Neutrophil (primary cell): ENCODE data around the gene OSBPL6.
"Not testable (repeated sequence)": the region's sequence is repeated elsewhere in the genome, so short reads cannot be mapped to it uniquely, and the experiment has no call there.

Source experiments
- H3K27ac ChIP-seq: fragments of 200-600 bp; sonication (generic); 2 replicates; pipeline ENCODE4 v1.5.1; 2016; ENCODE audit warnings: mild to moderate bottlenecking, moderate library complexity
- H3K27me3 ChIP-seq: fragments of 200-600 bp; sonication (generic); 2 replicates; pipeline ENCODE4 v1.6.0; 2016; ENCODE audit warnings: mild to moderate bottlenecking
- H3K36me3 ChIP-seq: fragments of 200-600 bp; sonication (generic); 2 replicates; pipeline ENCODE4 v1.5.1; 2017
- H3K4me1 ChIP-seq, 2 experiments: fragments of 200-600 bp in 1 of 2; sonication (generic) in 1 of 2; 1 replicate in 1 of 2; 2 replicates in 1 of 2; pipeline versions ENCODE4 v1.5.1 to v1.6.1; 2013 to 2016; ENCODE audit warnings: low read depth in 1 of 2, low read length in 1 of 2, mild to moderate bottlenecking in 1 of 2, moderate library complexity in 1 of 2; ENCODE audit not compliant: control insufficient read depth in 1 of 2, insufficient read depth in 1 of 2
- H3K4me3 ChIP-seq, 2 experiments: fragments of 200-600 bp in 1 of 2; sonication (generic) in 1 of 2; 1 replicate in 1 of 2; 2 replicates in 1 of 2; pipeline ENCODE4 v1.5.1; 2013 to 2016; ENCODE audit warnings: low read depth in 1 of 2, low read length in 1 of 2, mild to moderate bottlenecking in 1 of 2, moderate library complexity in 1 of 2
- H3K9me3 ChIP-seq: fragments of 200-600 bp; sonication (generic); 2 replicates; pipeline ENCODE4 v1.5.1; 2016
- TF ChIP-seq, protein P1 (sequence below): fragments of 200-600 bp; sonication (generic); IDR thresholded peaks from 2 replicates; pipeline ENCODE4 v1.5.1; 2016; ENCODE audit warnings: antibody characterized with exemption

OSBPL6 gene

DNA sequence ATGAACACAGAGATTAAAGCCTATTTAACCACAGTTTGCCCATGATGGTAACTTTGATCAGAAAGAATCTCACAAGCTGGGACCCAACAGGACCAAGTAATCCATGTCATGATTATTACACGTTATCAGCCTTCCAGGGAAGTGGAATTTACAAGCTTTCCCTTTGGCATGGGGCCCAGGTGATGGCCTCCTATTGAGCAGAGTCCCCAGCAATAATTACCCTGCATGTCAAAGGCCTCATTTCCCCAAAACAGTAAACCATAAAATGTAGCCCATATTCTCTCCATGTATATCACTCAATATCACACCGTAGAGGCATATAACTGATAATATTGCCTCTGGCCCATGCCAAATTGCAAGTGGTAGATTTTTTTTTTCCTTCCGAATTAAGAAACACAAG, 217.7 kb downstream of the OSBPL6 start:
- Histone ChIP-seq H3K27me3 (no peaks in the 10 kb centered on the region), H3K36me3 (no peaks in the 10 kb centered on the region), H3K4me1 (peaks cover 17 to 19% of the 10 kb centered on the region in 2 experiments), H3K9me3 (no peaks in the 10 kb centered on the region), H3K27ac (no peak overlapping the region), H3K4me3 (no peak overlapping the region)
- TF ChIP-seq, protein P1, sequence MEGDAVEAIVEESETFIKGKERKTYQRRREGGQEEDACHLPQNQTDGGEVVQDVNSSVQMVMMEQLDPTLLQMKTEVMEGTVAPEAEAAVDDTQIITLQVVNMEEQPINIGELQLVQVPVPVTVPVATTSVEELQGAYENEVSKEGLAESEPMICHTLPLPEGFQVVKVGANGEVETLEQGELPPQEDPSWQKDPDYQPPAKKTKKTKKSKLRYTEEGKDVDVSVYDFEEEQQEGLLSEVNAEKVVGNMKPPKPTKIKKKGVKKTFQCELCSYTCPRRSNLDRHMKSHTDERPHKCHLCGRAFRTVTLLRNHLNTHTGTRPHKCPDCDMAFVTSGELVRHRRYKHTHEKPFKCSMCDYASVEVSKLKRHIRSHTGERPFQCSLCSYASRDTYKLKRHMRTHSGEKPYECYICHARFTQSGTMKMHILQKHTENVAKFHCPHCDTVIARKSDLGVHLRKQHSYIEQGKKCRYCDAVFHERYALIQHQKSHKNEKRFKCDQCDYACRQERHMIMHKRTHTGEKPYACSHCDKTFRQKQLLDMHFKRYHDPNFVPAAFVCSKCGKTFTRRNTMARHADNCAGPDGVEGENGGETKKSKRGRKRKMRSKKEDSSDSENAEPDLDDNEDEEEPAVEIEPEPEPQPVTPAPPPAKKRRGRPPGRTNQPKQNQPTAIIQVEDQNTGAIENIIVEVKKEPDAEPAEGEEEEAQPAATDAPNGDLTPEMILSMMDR, result no peak

DNA sequence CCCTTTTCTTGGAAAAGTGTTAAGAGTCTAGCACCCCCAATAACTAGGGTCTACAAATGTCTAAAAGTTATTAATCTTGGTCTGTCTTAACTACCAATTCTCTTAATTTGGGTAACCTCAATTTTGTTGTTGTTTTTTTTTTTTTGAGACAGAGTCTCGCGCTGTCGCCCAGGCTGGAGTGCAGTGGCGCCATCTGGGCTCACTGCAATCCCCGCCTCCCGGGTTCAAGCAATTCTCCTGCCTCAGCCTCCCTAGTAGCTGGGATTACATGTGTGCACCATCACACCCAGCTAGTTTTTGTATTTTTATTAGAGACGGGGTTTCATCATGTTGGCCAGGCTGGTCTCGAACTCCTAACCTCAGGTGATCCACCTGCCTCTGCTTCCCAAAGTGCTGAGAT, 218.1 kb downstream of the OSBPL6 start:
- H3K4me1 ChIP-seq, result peaks cover 17 to 19% of the 10 kb centered on the region in 2 experiments

DNA sequence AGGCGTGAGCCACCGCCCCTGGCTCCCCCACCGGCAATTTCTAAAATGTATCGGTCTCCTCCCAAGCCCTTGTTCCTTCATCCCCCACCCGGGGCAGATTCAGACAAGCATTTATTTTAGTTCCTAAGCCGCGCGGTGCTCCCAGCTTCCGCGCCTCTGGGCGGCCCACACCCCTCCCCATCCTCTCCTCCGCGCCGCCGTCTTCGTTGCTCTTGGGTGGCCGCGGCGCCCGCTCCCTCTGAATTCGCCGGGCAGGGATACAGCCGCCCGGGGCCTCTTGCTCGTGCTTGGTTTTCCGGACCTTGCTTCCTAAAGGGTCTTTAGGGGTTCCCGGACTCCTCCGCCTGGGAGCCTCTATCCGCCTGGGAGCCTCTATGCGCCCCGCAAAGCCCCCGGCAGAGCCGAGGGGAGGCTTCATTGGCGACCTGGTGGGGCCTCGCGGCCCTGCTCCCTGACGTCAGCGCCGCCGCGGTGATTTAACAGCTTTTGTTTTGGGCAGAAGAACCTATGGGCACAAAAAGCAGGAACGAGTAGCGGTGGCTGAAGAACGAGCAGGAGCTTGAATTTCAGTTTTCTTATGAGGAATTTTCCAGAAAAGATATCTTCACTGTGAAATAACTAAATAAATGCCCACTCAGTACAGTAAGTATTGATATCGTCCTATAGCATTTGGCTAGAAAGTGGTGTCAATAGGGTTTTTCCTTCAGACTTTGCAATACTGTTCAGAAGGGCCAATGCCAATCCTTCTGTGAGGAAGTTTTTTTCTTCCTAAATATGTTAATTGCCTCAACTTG, 219.4 kb downstream of the OSBPL6 start:
- Histone ChIP-seq H3K9me3 (no peaks in the 10 kb centered on the region), H3K27ac (peak overlapping the region; percentile 78), H3K4me3 (peak overlapping the region; percentile 59 to 65), H3K36me3 (no peaks in the 10 kb centered on the region), H3K27me3 (no peaks in the 10 kb centered on the region), H3K4me1 (peaks cover 17 to 19% of the 10 kb centered on the region in 2 experiments)
- TF ChIP-seq, protein P1, result no peak

More for the DNA sequence above, 218.1 kb downstream of the OSBPL6 start:
- not testable (repeated sequence) for H3K27ac ChIP-seq, H3K9me3 ChIP-seq, H3K36me3 ChIP-seq, H3K27me3 ChIP-seq, H3K4me3 ChIP-seq

DNA sequence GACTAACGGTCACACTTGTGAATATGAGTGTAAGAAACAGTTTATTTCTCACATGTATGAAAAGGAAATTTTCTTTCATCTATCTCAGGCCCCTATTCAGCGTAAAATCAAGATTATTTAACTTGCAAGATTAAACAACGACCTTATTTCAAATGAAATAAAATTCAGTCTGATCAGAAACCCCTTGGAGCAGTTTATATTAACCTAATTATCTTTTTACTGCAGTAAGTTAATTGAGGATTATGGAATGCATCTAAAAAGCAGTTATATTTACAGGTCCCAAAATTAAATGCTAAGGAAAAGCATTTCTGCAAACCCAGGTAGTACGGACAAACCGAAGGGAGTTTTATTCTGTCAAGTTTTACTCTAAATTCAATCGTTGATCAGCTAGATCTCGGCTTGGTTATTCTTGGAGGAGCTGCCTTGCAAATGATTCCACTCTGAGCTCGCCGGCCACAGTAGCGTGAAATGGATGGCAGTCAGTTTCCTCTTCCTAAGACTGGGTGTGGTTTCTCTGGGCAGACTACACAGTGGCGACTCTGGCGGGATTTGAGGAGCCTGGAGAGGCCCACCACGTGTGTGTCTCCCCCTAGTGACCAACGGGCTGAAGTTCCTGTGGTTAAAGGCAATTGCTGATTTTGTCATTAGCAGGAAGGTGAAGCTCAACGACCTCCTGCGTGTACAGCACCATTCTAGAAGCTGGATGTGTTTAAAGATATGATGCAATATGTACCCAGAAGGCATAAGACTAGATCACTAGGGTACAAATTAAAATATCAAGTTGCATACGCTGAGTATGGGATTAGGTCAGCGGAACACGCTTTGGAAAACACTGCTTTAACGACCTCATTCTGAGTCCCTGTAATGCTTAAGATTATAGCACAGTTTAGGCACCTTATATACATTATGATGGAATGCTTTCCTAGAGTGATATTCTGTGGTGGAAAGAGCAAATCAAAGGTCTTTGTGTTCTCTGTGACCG, 220.2 kb downstream of the OSBPL6 start:
- Histone ChIP-seq H3K9me3 (no peaks in the 10 kb centered on the region), H3K4me1 (peaks cover 17 to 19% of the 10 kb centered on the region in 2 experiments), H3K36me3 (no peaks in the 10 kb centered on the region), H3K4me3 (peak overlapping the region; percentile 59 to 65), H3K27ac (peak overlapping the region; percentile 78), H3K27me3 (no peaks in the 10 kb centered on the region)
- TF ChIP-seq, protein P1, result peak; percentile 61

DNA sequence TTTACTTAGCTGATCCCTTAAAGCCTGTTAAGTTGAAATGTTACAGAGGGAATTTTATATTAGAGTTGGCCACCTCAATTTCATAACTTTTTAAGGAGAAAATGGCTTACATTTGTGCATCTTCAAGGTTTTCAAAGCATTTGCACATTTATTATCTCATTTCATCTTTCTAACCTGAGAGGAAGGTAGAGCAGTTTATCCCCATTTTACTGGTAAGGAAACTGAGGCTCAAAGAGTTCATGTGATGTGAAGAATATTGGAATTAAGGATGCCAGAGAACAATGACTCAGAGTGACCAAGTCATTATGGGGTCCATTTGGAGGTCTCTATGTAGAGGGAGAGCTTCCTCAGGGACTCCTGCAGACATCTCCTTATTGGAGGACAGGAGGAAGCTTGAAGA, 221.7 kb downstream of the OSBPL6 start:
- H3K9me3 ChIP-seq, result no peaks in the 10 kb centered on the region
- H3K4me3 ChIP-seq, result no peak overlapping the region
- TF ChIP-seq, protein P1, result no peak
- H3K27me3 ChIP-seq, result no peaks in the 10 kb centered on the region
- no peaks in the 10 kb centered on the region for H3K36me3 ChIP-seq
- H3K4me1 ChIP-seq, result peaks cover 19 to 20% of the 10 kb centered on the region in 2 experiments
- no peak overlapping the region for H3K27ac ChIP-seq
